NCI-H128 (cell line): ENCODE data around the gene PDE6H.

Experiments
- DNase-seq: peaks from one replicate; lab custom pipeline; 2025; ENCODE audit not compliant: unreplicated experiment; lab: John Stamatoyannopoulos, UW

Gene PDE6H

GRCh38 chr12:14999695-15000365 is 27.0 kb downstream of the PDE6H start:
- no peak for DNase-seq

- DNase-seq, result no peak
Measured at GRCh38 chr12:15000575-15000974, 27.7 kb downstream of the PDE6H start.

- DNase-seq, result no peak
Measured at GRCh38 chr12:15001733-15002382, 29.0 kb downstream of the PDE6H start.

- DNase-seq, result no peak
Measured at GRCh38 chr12:15004421-15004820, 31.6 kb downstream of the PDE6H start.

- no peak for DNase-seq
Measured at GRCh38 chr12:15005064-15005463, 32.2 kb downstream of the PDE6H start.

- DNase-seq, result no peak
Measured at GRCh38 chr12:15007551-15007950, 34.7 kb downstream of the PDE6H start.

GRCh38 chr12:15011162-15011561 is 38.3 kb downstream of the PDE6H start:
- DNase-seq, result no peak

- no peak for DNase-seq
Measured at GRCh38 chr12:15013634-15014179, 40.9 kb downstream of the PDE6H start.

- no peak for DNase-seq
Measured at GRCh38 chr12:15014708-15015107, 41.9 kb downstream of the PDE6H start.

- no peak for DNase-seq
Measured at GRCh38 chr12:15015121-15015520, 42.3 kb downstream of the PDE6H start.

- DNase-seq, result no peak
Measured at GRCh38 chr12:15020156-15020555, 47.3 kb downstream of the PDE6H start.
